HG02970 (cell line): ENCODE data around the gene CXCL14.
"Not testable (repeated sequence)": the region's sequence is repeated elsewhere in the genome, so short reads cannot be mapped to it uniquely, and the experiment has no call there.

Experiments
- ATAC-seq: cut with Tn5 transposase; IDR thresholded peaks from one replicate; pipeline ENCODE4 v1.9.1; 2021; ENCODE audit warnings: mild to moderate bottlenecking, moderate library complexity, moderate number of reproducible peaks; ENCODE audit not compliant: unreplicated experiment, low FRiP score

The CXCL14 gene

GRCh38 chr5:135546912-135547311, 31.9 kb downstream of the CXCL14 start:
- no peak for ATAC-seq

GRCh38 chr5:135546101-135546500, 32.7 kb downstream of the CXCL14 start:
- no peak for ATAC-seq

GRCh38 chr5:135545099-135545498, 33.7 kb downstream of the CXCL14 start:
- ATAC-seq, result no peak

GRCh38 chr5:135543485-135544304, 35.1 kb downstream of the CXCL14 start:
- ATAC-seq, result no peak

GRCh38 chr5:135543001-135543484, 35.7 kb downstream of the CXCL14 start:
- no peak for ATAC-seq

DNA sequence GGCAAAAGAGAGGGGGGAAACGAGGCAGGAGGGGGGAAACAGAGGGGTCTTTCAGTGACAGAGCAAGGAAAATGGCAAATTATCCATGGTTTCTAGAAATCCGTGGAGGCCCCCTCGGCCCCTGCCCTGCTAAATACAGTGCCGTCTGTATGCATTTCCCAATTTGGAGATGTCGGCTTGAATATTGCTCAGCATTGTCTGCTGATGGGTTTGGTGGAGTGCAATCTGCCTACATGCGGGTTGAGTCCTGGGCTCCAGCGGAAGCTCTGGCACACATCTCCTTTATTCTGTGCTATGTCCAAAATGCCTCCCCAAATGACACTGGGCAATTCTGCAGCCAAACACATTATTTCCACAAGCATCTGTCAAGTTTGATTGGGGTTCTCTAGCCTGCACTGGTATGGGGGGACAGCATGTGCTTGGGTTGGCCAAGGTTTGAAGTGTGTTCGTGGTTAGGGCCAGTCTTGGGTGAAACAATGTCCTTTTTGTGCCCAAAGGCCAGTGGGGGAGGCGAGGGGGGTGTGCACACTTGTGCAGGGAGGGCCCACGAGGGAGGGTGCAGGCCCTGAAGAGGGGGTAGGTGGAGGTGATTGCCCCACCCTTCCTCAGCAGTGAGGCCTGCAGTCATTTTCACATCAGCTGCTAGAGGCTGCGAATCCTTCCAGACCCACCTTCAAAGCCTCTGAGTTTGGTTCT, 36.8 kb downstream of the CXCL14 start:
- ATAC-seq, result no peak

DNA sequence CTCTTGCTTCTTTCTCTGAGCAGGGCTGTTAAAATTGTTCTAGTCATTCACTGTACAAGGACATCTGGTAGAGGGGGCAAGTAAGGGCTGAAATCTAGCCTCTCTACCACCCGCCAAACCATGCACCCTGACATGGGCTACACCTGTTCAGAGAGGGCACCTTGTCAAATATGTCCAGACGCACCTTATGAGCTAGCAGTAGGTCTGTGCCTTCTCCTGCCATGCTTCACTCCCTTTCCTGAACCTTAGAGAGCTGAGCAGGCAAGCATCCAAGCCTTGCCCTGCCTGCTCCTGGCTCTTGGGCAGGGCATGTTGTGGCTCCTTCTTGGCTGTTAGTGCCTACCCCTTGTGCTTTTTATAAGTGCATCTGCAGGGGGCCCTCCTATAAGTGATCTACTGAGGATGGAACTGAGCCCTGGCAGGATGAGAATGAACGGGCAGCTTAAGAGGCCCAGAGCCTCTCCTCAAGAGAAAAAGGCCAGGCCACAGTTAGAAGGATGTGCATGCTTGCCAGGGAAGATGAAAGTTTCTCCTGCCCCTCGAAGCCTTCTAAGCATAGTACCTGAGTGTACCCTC, 39.3 kb downstream of the CXCL14 start:
- ATAC-seq, result no peak

DNA sequence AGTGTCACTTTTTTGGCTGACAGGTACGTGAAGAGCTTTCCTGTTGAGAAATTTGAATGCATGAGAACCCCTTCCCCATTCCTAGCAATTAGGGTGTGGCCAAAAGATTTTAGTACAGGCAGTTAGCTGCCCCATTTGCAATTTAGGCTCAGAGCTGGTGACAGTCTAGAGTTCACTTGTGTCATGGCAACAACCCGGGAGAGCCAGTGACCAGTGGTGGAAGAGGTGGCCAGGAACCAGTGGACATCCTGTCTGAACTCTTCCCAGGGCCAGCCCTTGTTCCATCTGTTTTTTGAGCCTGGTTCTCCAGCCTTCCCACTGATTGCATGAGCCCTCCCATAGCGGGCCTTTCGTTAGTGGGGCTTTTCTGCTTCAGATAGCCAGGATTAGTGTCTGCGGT, 40.5 kb downstream of the CXCL14 start:
- no peak for ATAC-seq

DNA sequence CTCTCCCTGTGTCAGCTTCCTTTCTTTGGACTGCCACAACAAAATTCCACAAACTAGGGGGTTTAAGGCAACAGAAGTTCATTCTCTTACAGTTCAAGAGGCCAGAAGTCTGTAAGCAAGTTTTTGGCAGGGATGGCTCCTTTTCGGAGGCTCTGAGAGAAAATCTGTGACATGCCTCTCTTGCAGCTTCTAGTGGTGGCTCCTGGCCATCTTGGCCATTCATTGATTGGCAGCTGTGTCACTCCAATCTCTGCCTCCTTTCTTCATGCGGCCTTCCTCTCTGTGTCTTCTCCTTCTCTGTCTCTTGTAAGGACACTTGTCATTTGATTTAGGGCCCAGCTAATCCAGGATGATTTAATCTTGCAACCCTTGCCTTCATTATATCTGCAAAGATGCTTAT, 41.0 kb downstream of the CXCL14 start:
- no peak for ATAC-seq

DNA sequence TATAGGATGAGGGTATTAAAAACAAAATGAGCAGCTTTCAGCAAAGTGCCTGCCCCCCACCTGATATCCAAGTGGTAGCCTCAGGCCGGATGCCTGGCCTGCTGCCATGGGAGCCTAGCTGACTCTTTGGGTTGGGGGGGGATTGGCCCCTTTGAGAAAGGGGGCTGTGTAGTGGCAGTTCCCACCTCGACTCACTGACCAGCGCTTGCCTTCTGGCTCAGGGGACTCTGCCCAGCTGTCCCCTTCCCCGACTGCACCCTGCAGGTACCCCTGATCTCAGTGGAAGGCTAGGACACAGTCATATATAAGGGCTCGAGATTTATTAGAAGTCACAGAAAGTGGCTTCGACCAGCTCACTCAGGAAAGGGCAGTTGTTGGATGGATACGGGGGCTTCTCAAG, 41.5 kb downstream of the CXCL14 start:
- no peak for ATAC-seq

DNA sequence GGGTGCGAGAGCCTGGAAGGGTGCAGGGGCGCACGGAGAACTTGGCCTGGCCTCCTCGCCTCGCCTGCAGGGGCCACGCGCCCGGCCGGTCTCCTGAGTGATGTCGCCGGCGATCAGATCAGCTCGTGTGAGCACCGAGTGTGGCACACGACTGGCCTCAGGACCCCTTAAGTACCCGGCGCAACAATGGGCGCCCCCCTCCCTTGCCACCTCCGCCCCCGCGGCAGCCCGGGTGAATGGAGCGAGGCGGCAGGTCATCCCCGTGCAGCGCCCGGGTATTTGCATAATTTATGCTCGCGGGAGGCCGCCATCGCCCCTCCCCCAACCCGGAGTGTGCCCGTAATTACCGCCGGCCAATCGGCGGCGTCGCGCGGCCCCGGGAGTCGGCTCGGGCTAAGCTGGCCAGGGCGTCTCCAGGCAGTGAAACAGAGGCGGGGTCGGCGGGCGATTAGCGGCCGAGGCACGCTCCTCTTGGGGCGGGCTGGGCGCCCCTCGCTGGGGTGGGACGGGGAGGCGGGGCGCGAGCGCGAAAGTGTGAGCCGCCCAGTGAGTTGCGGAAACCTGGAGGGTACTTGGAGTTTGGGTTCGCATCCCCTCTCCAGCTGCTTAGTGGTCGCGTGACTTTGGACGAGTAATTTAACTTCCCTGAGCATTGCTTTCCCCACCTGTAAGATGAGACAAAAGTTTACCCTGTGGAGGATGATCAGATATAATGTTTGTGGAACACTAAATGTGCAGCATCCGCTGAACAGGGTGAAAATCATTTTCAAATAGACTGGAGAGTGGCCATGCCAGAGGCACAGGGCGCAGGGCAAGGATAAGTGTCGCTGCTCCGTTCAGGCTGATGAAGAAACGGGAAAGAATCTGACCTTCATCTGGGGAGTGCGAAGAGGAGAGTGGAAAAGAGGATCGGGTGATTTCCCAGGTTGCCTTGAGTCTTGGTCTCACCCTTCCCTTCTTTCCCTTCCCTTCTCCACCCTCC, 42.7 kb downstream of the CXCL14 start, which contains the start of gene NEUROG1:
NEUROG1 (minus strand) TSS at position 145 of the 982 bp plus-strand sequence. CDS start 274 bp downstream, outside the sequence.
- no peak for ATAC-seq

GRCh38 chr5:135535420-135535819, 43.4 kb downstream of the CXCL14 start:
- no peak for ATAC-seq

GRCh38 chr5:135534609-135535419, 44.0 kb downstream of the CXCL14 start:
- no peak for ATAC-seq

GRCh38 chr5:135533794-135534193, 45.0 kb downstream of the CXCL14 start:
- ATAC-seq, result no peak

DNA sequence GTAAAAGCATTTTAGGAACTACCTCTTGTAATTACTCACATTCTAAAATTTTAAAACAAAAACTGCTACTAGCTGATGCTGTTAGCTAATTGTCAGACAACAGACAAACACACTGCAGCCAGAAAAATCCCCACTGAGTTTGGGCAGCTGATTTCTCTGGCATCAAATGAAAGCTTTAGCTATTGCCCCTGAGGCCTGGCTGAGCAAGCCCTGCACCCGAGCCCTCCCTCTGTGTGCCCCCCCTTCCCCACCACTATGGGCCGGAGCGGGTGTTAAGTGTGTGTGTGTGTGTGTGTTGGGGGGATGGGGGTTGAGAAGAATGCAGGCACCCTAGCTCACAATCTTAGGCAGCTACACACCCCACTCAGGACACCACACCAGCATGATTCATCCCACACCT, 45.5 kb downstream of the CXCL14 start:
- ATAC-seq, result no peak

DNA sequence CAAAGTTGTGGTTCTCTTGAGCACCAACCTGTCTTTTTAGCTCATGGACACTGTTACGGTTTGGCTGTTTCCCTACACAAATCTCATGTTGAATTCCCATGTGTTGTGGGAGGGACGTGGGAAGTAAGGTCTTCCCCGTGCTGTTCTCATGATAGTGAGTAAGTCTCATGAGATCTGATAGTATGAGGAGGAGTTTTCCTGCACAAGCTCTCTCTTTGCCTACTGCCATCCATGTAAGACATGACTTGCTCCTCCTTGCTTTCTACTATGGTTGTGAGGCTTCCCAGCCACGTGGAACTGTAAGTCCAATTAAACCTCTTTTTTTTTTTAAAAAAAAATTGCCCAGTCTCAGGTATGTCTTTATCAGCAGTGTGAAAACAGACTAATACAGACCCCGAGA, 49.2 kb downstream of the CXCL14 start:
- not testable (repeated sequence) for ATAC-seq

DNA sequence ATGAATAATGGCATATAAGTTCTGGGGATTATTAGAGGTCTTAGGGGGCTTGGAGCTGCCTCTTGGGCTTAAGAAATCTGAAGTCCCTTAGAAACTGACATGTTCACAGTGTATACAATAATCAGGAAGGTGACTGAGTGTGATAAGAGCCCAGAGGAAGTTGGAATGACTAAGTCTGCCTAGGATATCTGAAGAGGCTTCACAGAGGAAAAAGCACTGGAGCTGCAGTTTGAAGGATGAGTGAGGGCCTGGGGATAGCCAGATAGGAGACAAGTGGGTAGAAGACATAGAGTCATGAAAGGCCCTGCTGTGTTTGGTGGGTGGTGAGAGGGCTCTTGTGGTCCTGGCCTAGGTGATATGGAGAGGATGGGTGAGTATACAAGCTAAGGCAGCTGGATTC, 51.9 kb downstream of the CXCL14 start:
- no peak for ATAC-seq

DNA sequence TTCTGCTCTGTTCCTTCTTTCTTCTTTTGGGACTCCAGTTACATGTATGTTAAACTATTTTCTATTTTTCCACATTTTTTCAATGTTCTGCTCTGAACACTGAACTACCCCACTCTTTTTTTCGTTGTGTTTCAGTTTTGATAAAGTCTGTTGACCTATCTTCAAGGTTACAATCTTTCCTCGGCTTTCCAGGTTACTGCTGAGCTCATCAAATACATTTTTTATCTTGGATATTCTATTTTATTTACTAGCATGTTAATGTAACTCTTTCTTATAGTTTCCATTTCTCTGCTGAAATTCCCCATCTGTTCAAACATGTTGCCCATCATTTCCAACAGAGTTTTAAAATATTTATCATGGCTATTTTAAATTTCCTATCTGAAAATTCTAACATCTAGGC, 56.8 kb downstream of the CXCL14 start:
- no peak for ATAC-seq
